Measurements from ENCODE around the gene ZNF260.

DNA sequence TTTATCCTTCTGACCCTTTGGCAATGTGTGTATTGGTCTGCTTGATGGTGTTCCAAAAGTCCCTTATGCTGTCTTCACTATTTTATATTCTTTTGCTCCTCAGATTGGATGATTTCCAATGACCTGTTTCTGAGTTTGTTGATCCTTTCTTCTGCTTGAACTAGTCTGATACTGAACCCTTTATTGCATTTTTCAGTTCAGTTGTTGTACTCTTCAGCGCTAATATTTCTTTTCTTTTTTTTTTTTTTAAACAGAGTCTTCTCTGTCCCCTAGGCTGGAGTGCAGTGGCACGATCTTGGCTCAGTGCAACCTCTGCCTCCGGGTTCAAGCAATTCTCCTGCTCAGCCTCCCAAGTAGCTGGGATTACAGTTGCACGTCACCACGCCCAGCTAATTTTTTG lies 26.1 kb downstream of the ZNF260 start:
- TF ChIP-seq, protein P1, sequence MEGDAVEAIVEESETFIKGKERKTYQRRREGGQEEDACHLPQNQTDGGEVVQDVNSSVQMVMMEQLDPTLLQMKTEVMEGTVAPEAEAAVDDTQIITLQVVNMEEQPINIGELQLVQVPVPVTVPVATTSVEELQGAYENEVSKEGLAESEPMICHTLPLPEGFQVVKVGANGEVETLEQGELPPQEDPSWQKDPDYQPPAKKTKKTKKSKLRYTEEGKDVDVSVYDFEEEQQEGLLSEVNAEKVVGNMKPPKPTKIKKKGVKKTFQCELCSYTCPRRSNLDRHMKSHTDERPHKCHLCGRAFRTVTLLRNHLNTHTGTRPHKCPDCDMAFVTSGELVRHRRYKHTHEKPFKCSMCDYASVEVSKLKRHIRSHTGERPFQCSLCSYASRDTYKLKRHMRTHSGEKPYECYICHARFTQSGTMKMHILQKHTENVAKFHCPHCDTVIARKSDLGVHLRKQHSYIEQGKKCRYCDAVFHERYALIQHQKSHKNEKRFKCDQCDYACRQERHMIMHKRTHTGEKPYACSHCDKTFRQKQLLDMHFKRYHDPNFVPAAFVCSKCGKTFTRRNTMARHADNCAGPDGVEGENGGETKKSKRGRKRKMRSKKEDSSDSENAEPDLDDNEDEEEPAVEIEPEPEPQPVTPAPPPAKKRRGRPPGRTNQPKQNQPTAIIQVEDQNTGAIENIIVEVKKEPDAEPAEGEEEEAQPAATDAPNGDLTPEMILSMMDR (IDR thresholded peaks at IDR 0.05 in 8 of 11, conservative IDR thresholded peaks at IDR 0.05 in 3 of 11) = no peak
- TF ChIP-seq POLR2AphosphoS5 (IDR thresholded peaks at IDR 0.05) (no peak), POLR2A (IDR thresholded peaks at IDR 0.05) (no peak)

Data from spleen (tissue), 7 donors.